GM12801 (cell line): Measurements from ENCODE around the gene ANTKMT.

Experiments
- CTCF ChIP-seq: IDR thresholded peaks from one replicate; pipeline ENCODE4 v1.5.1; 2011; ENCODE audit warnings: control low read depth; ENCODE audit not compliant: insufficient read length; ENCODE audit errors: extremely low read depth

Gene ANTKMT

GRCh38 chr16:732936-733335, 12.0 kb downstream of the ANTKMT start:
- TF ChIP-seq CTCF = no peak

GRCh38 chr16:733382-734207, 12.6 kb downstream of the ANTKMT start:
- TF ChIP-seq CTCF = no peak

GRCh38 chr16:734208-734980, 13.4 kb downstream of the ANTKMT start:
- no peak for TF ChIP-seq CTCF

- TF ChIP-seq CTCF = no peak
Measured at GRCh38 chr16:734981-735881, 14.3 kb downstream of the ANTKMT start.

GRCh38 chr16:735982-736453, 15.1 kb downstream of the ANTKMT start:
- no peak for TF ChIP-seq CTCF

GRCh38 chr16:736936-737481, 16.1 kb downstream of the ANTKMT start:
- no peak for TF ChIP-seq CTCF
